Measurements from ENCODE around the gene EFNB2. TPM values are rescaled to one million over a fixed set of nuclear protein-coding genes. Genes with fewer than 3 reads are reported as not detected.

The EFNB2 gene
- total RNA-seq, 8 experiments from 2014 or later, result 0.77 to 43.6 (median 21.9) TPM

GRCh38 chr13:106537521-106537920, 2.1 kb upstream of the EFNB2 start:
- H3K27ac ChIP-seq, result no peak overlapping the region
- 69 to 100% (median 77%) methylated on average over 2 to 3 of the region's 3 CpGs; no CpG with 5 or more reads in 3 of the 10 experiments for WGBS, 10 experiments

DNA sequence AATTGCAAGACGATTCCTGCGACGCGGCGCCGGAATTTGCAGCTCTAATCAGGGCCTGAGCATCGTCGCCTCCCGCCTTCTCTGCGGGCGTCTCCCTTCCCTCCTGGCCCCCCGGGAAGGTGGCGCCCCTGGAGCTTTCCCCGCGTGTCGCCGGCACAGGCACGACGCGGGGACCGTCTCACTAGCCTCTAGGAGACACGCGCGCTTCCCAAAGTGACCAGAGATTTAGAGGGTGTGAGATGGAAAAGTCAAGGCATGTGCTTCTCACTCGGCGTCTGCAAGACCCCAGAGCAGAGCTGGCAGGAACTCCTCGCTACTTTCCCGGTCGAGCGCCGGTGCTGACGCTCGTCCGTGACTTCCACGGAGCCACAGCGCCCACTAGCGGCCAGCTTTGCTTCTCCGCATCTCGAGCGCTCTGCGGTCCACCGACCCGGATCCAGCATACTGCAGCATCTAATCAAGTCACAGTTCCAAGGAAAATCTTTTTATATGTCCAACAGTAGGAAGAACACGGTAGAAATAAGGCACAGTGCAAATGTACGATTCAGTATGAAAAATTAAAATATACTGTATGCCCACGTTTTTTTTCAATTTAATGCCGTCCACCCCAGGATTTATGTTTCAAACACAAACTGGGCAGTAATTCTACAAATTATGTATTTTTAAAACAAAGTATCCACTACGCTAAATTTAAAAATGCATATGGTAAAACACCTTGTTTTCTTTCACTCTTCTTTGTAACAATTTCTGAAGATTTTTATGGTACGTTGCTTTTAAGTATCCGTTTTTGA, 977 bp upstream of the EFNB2 start:
- H3K4me1 ChIP-seq (replicated peaks in 1 of 2), result no peaks in the 10 kb centered on the region
- peak; percentile 19 to 49 (median 29) for ATAC-seq (replicated peaks in 6 of 8)
- peak overlapping the region; percentile 9 to 11 for H3K27ac ChIP-seq
- WGBS, 10 experiments, result 8 to 55% (median 18%) methylated on average over 6 to 28 of the region's 50 CpGs
- peak overlapping the region; percentile 76 to 95 (median 87) for H3K4me3 ChIP-seq
- in situ Hi-C loops (cut with MboI; ENCODE audit: low pct_unique_long_range_greater_than_20kb in 2 of 9, low sequenced_read_pairs in 9 of 9, unreplicated experiment in 9 of 9), result loop anchor here in 2 of 9 experiments (25.0 kb wide), 2 partner anchors 449 to 1974 kb away; no protein-coding TSS in a partner anchor

More at GRCh38 chr13:106537521-106537920, 2.1 kb upstream of the EFNB2 start:
- in situ Hi-C loops (cut with MboI; ENCODE audit: low pct_unique_long_range_greater_than_20kb in 2 of 9, low sequenced_read_pairs in 9 of 9, unreplicated experiment in 9 of 9), result loop anchor here in 2 of 9 experiments (25.0 kb wide), 2 partner anchors 450 to 1975 kb away; no protein-coding TSS in a partner anchor
- ATAC-seq (replicated peaks in 6 of 8), result no peak
- H3K4me3 ChIP-seq, result no peak overlapping the region
- no peaks in the 10 kb centered on the region for H3K4me1 ChIP-seq (replicated peaks in 1 of 2)

DNA sequence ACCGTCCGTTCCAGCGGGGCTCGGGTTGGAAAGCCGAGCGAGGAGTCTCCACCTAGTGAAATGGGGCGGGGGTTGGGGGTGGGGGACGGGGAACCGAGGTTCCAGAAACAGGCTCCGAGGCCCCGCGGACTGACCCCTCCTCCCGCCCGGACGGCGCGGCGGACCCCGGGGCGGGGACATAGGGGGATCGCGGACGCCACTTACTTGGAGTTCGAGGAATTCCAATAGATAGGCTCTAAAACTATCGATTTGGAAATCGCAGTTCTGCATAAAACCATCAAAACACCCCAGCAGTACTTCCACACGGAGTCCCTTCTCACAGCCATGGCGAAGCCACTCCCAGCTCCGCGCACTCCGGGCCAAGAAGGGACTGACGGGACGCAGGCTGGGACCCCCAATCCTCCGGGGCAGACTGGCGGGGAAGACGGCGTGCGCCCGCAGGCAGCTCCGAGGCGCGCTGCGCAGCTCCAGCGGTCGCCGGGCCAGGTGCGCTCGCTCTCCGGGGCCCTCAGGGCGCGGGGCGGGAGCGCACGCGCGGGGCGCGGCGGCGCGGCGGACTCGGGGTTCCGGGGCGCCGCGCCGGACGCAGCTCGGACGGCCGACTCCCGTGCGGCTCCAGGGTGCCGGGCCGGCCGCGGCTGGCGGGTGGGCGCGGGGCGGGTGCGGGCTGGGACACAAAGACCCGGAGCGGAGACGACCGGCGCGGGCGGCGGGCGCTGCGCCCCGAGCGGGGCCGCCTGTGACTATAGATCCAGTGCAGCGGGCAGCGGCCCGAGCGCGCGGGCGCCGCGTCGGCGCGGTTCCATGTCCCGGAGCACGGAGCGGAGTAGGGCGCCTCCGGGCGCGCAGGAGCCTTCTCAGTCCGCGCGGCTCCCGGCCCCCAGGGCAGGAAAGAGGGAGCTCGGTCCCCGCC, 567 bp downstream of the EFNB2 start:
- WGBS, 10 experiments, result 0% methylated on average over 1 of the region's 121 CpGs; no CpG with 5 or more reads in 9 of the 10 experiments
- Histone ChIP-seq H3K4me1 (replicated peaks in 1 of 2) (peaks cover 11 to 12% of the 10 kb centered on the region in 2 donors), H3K27ac (peak overlapping the region in 1 of 2 donors; percentile 71), H3K4me3 (peak overlapping the region; percentile 76 to 95 (median 87))
- peak in 5 of 8 experiments; percentile 14 to 35 (median 28) for ATAC-seq (replicated peaks in 6 of 8)
- in situ Hi-C loops (cut with MboI; ENCODE audit: low pct_unique_long_range_greater_than_20kb in 2 of 9, low sequenced_read_pairs in 9 of 9, unreplicated experiment in 9 of 9), result loop anchor here in 2 of 9 experiments (25.0 kb wide), 2 partner anchors 448 to 1973 kb away; no protein-coding TSS in a partner anchor

- H3K4me3 ChIP-seq, result peak overlapping the region; percentile 76 to 95 (median 87)
- in situ Hi-C loops (cut with MboI; ENCODE audit: low pct_unique_long_range_greater_than_20kb in 2 of 9, low sequenced_read_pairs in 9 of 9, unreplicated experiment in 9 of 9), result loop anchor here in 2 of 9 experiments (25.0 kb wide), 2 partner anchors 447 to 1972 kb away; no protein-coding TSS in a partner anchor
- H3K4me1 ChIP-seq (replicated peaks in 1 of 2), result peaks cover 19 to 20% of the 10 kb centered on the region in 2 donors
- peak in 1 of 8 experiments; percentile 0 for ATAC-seq (replicated peaks in 6 of 8)
- WGBS, 10 experiments, result 0 to 12% (median 0%) methylated on average over 2 to 11 of the region's 66 CpGs; no CpG with 5 or more reads in 4 of the 10 experiments
- peak overlapping the region in 1 of 2 donors; percentile 10 for H3K27ac ChIP-seq
Measured at GRCh38 chr13:106533943-106534638, 1.4 kb downstream of the EFNB2 start.

DNA sequence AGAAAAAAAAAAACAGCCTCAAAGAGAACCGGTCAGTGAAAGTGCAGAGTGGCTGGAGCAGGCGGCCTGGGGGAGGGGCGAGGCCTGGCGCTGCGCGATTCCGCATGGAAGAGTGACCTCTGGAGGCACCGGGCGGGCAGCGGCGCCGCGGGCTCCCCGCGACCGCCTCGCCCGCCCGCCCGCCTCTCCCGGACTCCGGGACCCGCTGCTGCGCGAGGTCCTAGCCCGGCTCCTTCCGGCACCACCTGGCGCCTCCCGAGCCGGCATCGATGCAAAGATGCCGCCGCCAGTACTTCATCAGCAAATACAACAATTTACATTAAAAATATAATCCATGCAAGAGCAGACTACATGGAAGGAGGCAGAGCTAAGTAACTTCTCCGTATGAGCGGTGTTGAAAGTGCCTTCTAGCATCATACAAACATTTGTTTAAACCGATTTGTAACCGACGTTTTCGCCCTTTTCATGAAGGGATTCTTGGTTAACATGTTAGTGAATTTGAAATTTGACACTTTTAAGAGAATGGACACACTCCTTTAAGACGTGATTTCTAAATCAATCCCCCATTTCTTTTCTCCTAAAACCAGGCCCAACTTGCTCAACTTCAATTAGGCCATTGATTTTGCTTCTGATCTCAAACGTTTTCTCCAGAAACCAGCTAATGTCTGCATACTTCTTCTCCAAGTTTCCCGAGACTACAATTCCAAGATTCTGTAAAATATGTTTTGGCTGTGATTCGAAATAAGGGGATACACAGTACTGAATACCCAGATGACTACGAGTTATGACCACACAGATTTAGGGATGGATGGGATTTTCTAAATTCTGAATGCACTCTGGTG, 2.1 kb downstream of the EFNB2 start:
- in situ Hi-C loops (cut with MboI; ENCODE audit: low pct_unique_long_range_greater_than_20kb in 2 of 9, low sequenced_read_pairs in 9 of 9, unreplicated experiment in 9 of 9), result loop anchor here in 2 of 9 experiments (25.0 kb wide), 2 partner anchors 446 to 1971 kb away; no protein-coding TSS in a partner anchor
- Histone ChIP-seq H3K4me1 (replicated peaks in 1 of 2) (peaks cover 27% of the 10 kb centered on the region in 2 donors), H3K27ac (no peak overlapping the region), H3K4me3 (peak overlapping the region; percentile 76 to 95 (median 87))
- peak; percentile 17 to 42 (median 33) for ATAC-seq (replicated peaks in 6 of 8)
- 0 to 26% (median 8%) methylated on average over 1 to 11 of the region's 44 CpGs for WGBS, 10 experiments

DNA sequence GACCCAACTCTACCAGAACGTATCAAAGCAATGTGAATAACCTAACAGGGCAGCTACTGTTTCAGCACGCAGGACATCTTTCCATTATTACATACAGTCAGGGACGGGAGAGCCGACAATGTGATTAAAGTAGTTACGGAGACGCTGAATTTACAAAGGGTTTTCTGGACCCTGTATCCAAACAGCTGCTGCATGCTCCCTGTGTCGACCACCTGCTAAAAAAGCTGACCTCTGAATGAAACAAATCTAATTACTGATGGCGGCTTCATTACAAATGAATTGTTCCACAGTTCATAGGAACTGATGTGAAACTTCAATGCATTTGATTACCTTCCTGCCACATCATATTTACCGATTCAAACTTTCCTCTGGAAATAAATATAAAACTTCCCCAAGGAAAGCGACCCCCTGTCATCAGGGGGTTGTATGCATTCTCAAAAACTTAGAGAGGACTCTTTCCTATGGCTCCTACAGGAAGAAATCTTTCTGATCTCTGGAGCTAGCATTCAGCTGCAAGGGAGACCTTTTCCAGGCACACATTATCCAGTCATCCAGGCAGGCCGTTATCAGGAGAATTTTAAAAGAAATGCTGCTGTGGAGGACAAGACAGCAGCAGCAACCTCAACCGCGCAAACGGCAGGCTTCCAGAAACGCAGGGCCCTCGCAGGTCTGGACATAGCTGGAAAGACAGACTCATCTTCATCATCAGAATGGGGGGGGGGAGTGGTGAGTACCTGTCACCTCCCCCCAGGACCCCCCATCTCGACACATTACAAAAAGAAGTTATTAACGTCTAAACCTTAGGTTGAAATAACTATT, 3.1 kb downstream of the EFNB2 start:
- WGBS, 10 experiments, result 1 to 78% (median 7%) methylated on average over 8 to 17 of the region's 18 CpGs
- H3K4me1 ChIP-seq (replicated peaks in 1 of 2), result peaks cover 30 to 37% of the 10 kb centered on the region in 2 donors
- H3K4me3 ChIP-seq, result peak overlapping the region; percentile 76 to 95 (median 87)
- in situ Hi-C loops (cut with MboI; ENCODE audit: low pct_unique_long_range_greater_than_20kb in 2 of 9, low sequenced_read_pairs in 9 of 9, unreplicated experiment in 9 of 9), result loop anchor here in 2 of 9 experiments (25.0 kb wide), 2 partner anchors 445 to 1970 kb away; no protein-coding TSS in a partner anchor
- no peak for ATAC-seq (replicated peaks in 6 of 8)
- no peak overlapping the region for H3K27ac ChIP-seq

DNA sequence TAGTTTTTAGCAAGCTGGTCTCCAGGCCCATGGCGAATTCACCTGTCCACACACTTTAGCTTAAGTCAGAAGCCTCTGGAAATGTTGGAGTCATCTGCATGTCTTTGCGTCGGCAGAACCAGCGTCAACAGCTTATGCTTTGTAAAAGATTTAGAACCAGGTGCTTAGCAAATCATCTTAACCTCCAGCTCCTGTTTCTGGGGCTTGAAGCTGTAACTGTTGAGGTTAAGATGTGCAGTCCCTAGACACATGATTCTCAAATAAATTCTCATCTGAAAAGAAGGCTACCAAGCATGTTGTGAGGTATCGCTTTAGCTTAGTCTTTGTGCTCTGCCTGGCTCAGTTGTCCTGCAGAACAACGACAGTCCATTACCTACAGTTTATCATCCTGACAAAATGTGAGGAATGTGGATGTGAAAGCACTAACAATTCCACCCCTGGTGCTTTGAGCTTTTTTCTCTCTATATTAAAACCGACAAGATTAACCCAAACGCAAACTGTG, 4.4 kb downstream of the EFNB2 start:
- Histone ChIP-seq H3K4me3 (peak overlapping the region; percentile 76 to 95 (median 87)), H3K27ac (no peak overlapping the region), H3K4me1 (replicated peaks in 1 of 2) (peaks cover 32 to 45% of the 10 kb centered on the region in 2 donors)
- ATAC-seq (replicated peaks in 6 of 8), result no peak
- 0 to 100% (median 40%) methylated on average over 2 to 8 of the region's 8 CpGs; no CpG with 5 or more reads in 1 of the 10 experiments for WGBS, 10 experiments
- in situ Hi-C loops (cut with MboI; ENCODE audit: low pct_unique_long_range_greater_than_20kb in 2 of 9, low sequenced_read_pairs in 9 of 9, unreplicated experiment in 9 of 9), result loop anchor here in 2 of 9 experiments (25.0 kb wide), 2 partner anchors 444 to 1969 kb away; no protein-coding TSS in a partner anchor

- H3K4me3 ChIP-seq, result peak overlapping the region in 4 of 5 donors; percentile 80 to 95 (median 90)
- in situ Hi-C loops (cut with MboI; ENCODE audit: low pct_unique_long_range_greater_than_20kb in 2 of 9, low sequenced_read_pairs in 9 of 9, unreplicated experiment in 9 of 9), result loop anchor here in 2 of 9 experiments (25.0 kb wide), 2 partner anchors 443 to 1968 kb away; no protein-coding TSS in a partner anchor
- 53 to 96% (median 62%) methylated on average over 2 to 11 of the region's 11 CpGs for WGBS, 10 experiments
- H3K27ac ChIP-seq, result no peak overlapping the region
- peaks cover 32 to 45% of the 10 kb centered on the region in 2 donors for H3K4me1 ChIP-seq (replicated peaks in 1 of 2)
- ATAC-seq (replicated peaks in 6 of 8), result no peak
Measured at GRCh38 chr13:106530171-106530851, 5.2 kb downstream of the EFNB2 start.

GRCh38 chr13:106529415-106530170, 5.9 kb downstream of the EFNB2 start:
- in situ Hi-C loops (cut with MboI; ENCODE audit: low pct_unique_long_range_greater_than_20kb in 2 of 9, low sequenced_read_pairs in 9 of 9, unreplicated experiment in 9 of 9), result loop anchor here in 2 of 9 experiments (25.0 kb wide), 2 partner anchors 442 to 1967 kb away; no protein-coding TSS in a partner anchor

More at GRCh38 chr13:106529415-106530170, 5.9 kb downstream of the EFNB2 start:
- H3K27ac ChIP-seq, result no peak overlapping the region
- no peak for ATAC-seq (replicated peaks in 6 of 8)
- 9 to 80% (median 37%) methylated on average over 2 to 8 of the region's 8 CpGs for whole genome bisulfite sequencing, 10 experiments
- H3K4me3 ChIP-seq, result peak overlapping the region in 4 of 5 donors; percentile 80 to 95 (median 90)
- H3K4me1 ChIP-seq (replicated peaks in 1 of 2), result peaks cover 32 to 45% of the 10 kb centered on the region in 2 donors
